H1 (cell line): ENCODE measurements around the gene ADH1C. TPM values are rescaled to one million over a fixed set of nuclear protein-coding genes. Genes with fewer than 3 reads are reported as not detected.

Experiments
- CTCF ChIA-PET: fragments of 300-600 bp; sonication (Branson Sonifier 250); formaldehyde crosslinking; loops from one replicate; lab custom pipeline; 2021; ENCODE audit not compliant: partially characterized antibody; lab: Charles Lee
- POLR2A ChIA-PET: fragments of 300-600 bp; sonication (Branson Sonifier 250); formaldehyde crosslinking; loops from one replicate; lab custom pipeline; 2021; ENCODE audit warnings: inconsistent platforms; ENCODE audit not compliant: partially characterized antibody; lab: Charles Lee
- DNase-seq, 2 experiments: peaks; one replicate each; pipeline versions ENCODE4 v3.0.0 to v3.0.0-alpha.2; 2010 to 2022; ENCODE audit warnings: low spot score in 2 of 2, low read depth in 1 of 2, mixed read lengths in 1 of 2
- FAIRE-seq: peaks from 2 replicates; lab custom pipeline; 2011; peaks lifted over from hg19 to GRCh38; lab: Jason Lieb, UNC
- H2AFZ ChIP-seq: 2 replicates; pipeline ENCODE4 v1.8.1; 2012; ENCODE audit warnings: low read length, inconsistent platforms
- H2AK5ac ChIP-seq: 2 replicates; pipeline ENCODE4 v1.6.1; 2013; ENCODE audit warnings: low read depth, low read length
- H2BK120ac ChIP-seq: replicated peaks from 2 replicates; pipeline ENCODE3; 2013; ENCODE audit warnings: low read depth, low read length, inconsistent platforms
- H2BK12ac ChIP-seq: 2 replicates; pipeline ENCODE4 v1.6.1; 2013; ENCODE audit warnings: low read depth, low read length
- H2BK15ac ChIP-seq: 2 replicates; pipeline ENCODE4 v1.6.1; 2013; ENCODE audit warnings: low read length
- H2BK20ac ChIP-seq: 2 replicates; pipeline ENCODE4 v1.6.1; 2013; ENCODE audit warnings: low read length
- H2BK5ac ChIP-seq: 2 replicates; pipeline ENCODE4 v1.6.1; 2013; ENCODE audit warnings: low read depth, low read length
- H3K14ac ChIP-seq: 2 replicates; pipeline ENCODE4 v1.6.1; 2013; ENCODE audit warnings: inconsistent platforms; ENCODE audit not compliant: insufficient read length
- H3K18ac ChIP-seq: 2 replicates; pipeline ENCODE4 v1.6.1; 2013; ENCODE audit warnings: low read length; ENCODE audit errors: extremely low read depth
- H3K23ac ChIP-seq: 2 replicates; pipeline ENCODE4 v1.6.1; 2013; ENCODE audit warnings: inconsistent platforms; ENCODE audit not compliant: insufficient read length
- H3K23me2 ChIP-seq: 2 replicates; pipeline ENCODE4 v1.6.1; 2013; ENCODE audit warnings: low read depth, low read length
- H3K27ac ChIP-seq: 2 replicates; pipeline ENCODE4 v1.6.1; 2011; ENCODE audit warnings: low read depth, low read length, inconsistent platforms
- H3K27me3 ChIP-seq, 4 experiments: replicated peaks in 1 of 4; 1 replicate in 1 of 4; 2 replicates in 3 of 4; pipeline versions ENCODE4 v1.6.1 to v1.8.1; 2011 to 2013; ENCODE audit warnings: low read length in 3 of 4, mild to moderate bottlenecking in 3 of 4, inconsistent platforms in 2 of 4, mixed read lengths in 2 of 4, moderate library complexity in 1 of 4; ENCODE audit not compliant: control insufficient read depth in 3 of 4, insufficient read depth in 3 of 4; ENCODE audit errors: extremely low read depth in 1 of 4
- H3K36me3 ChIP-seq, 4 experiments: 2 replicates each; pipeline versions ENCODE4 v1.6.1 to v1.8.1; 2011 to 2013; ENCODE audit warnings: mild to moderate bottlenecking in 4 of 4, low read length in 3 of 4, moderate library complexity in 2 of 4, control low read depth in 1 of 4, inconsistent platforms in 1 of 4; ENCODE audit not compliant: insufficient read depth in 4 of 4, control insufficient read depth in 2 of 4
- H3K4ac ChIP-seq: replicated peaks from 2 replicates; pipeline ENCODE3; 2013; ENCODE audit warnings: low read length, low read depth, mixed read lengths, inconsistent platforms; ENCODE audit not compliant: insufficient read length
- H3K4me1 ChIP-seq, 4 experiments: replicated peaks in 1 of 4; 1 replicate in 1 of 4; 2 replicates in 3 of 4; pipeline versions ENCODE4 v1.6.1 to v1.8.1; 2011 to 2013; ENCODE audit warnings: low read length in 3 of 4, inconsistent platforms in 2 of 4, mixed read lengths in 1 of 4; ENCODE audit not compliant: insufficient read depth in 4 of 4, control insufficient read depth in 3 of 4
- H3K4me2 ChIP-seq, 2 experiments: 2 replicates each; pipeline versions ENCODE4 v1.6.1 to v1.8.1; 2011 to 2013; ENCODE audit warnings: low read depth in 2 of 2, low read length in 2 of 2, control low read depth in 1 of 2, inconsistent platforms in 1 of 2, mild to moderate bottlenecking in 1 of 2; ENCODE audit not compliant: insufficient read depth in 1 of 2
- H3K4me3 ChIP-seq, 4 experiments: fragments of 200-600, 300-600 bp in 1 of 4; sonication (generic), shearing (Covaris generic), sonication (Bioruptor Twin) in 1 of 4; 2 replicates each; pipeline versions ENCODE4 v1.5.1 to v1.8.1; 2011 to 2016; ENCODE audit warnings: low read length in 4 of 4, low read depth in 3 of 4, control low read depth in 2 of 4, inconsistent platforms in 2 of 4, mild to moderate bottlenecking in 2 of 4, mixed read lengths in 1 of 4, moderate library complexity in 1 of 4; ENCODE audit not compliant: insufficient read depth in 2 of 4; ENCODE audit errors: extremely low read depth in 1 of 4
- H3K56ac ChIP-seq: replicated peaks from 2 replicates; pipeline ENCODE3; 2013; ENCODE audit warnings: low read depth, mild to moderate bottlenecking, mixed read lengths, low read length, inconsistent platforms; ENCODE audit not compliant: insufficient read length
- H3K79me1 ChIP-seq: 2 replicates; pipeline ENCODE4 v1.6.1; 2013; ENCODE audit warnings: low read depth, low read length, control low read depth
- H3K79me2 ChIP-seq, 2 experiments: 2 replicates each; pipeline versions ENCODE4 v1.6.1 to v1.8.1; 2012 to 2013; ENCODE audit warnings: low read length in 2 of 2, mild to moderate bottlenecking in 2 of 2, inconsistent platforms in 1 of 2; ENCODE audit not compliant: insufficient read depth in 2 of 2, control insufficient read depth in 1 of 2
- H3K9ac ChIP-seq, 4 experiments: replicated peaks in 1 of 4; 1 replicate in 1 of 4; 2 replicates in 3 of 4; pipeline versions ENCODE4 v1.6.1 to v1.8.1; 2011 to 2013; ENCODE audit warnings: low read depth in 3 of 4, low read length in 3 of 4, control low read depth in 2 of 4, mild to moderate bottlenecking in 2 of 4, moderate library complexity in 2 of 4, inconsistent platforms in 1 of 4; ENCODE audit errors: extremely low read depth in 1 of 4
- H3K9me3 ChIP-seq, 2 experiments: 2 replicates each; pipeline versions ENCODE4 v1.6.1 to v1.8.1; 2012 to 2013; ENCODE audit warnings: mild to moderate bottlenecking in 2 of 2, moderate library complexity in 2 of 2, control low read depth in 1 of 2, inconsistent platforms in 1 of 2, low read depth in 1 of 2, low read length in 1 of 2, mixed read lengths in 1 of 2; ENCODE audit not compliant: insufficient read depth in 2 of 2
- H4K20me1 ChIP-seq, 2 experiments: replicated peaks in 1 of 2; 2 replicates each; pipeline versions ENCODE3 to v1.8.1; 2011 to 2013; ENCODE audit warnings: inconsistent platforms in 2 of 2, low read length in 2 of 2, mild to moderate bottlenecking in 1 of 2; ENCODE audit not compliant: insufficient read depth in 2 of 2, control insufficient read depth in 1 of 2
- H4K5ac ChIP-seq: 2 replicates; pipeline ENCODE4 v1.6.1; 2013; ENCODE audit warnings: low read length, low read depth, mixed read lengths, inconsistent platforms; ENCODE audit not compliant: insufficient read length
- H4K8ac ChIP-seq: 2 replicates; pipeline ENCODE4 v1.8.0; 2013; ENCODE audit warnings: mild to moderate bottlenecking, moderate library complexity, low read length, inconsistent platforms; ENCODE audit not compliant: insufficient read depth; ENCODE audit errors: extremely low read depth
- H4K91ac ChIP-seq: replicated peaks from 2 replicates; pipeline ENCODE3; 2013; ENCODE audit warnings: low read length, mixed read lengths, inconsistent platforms; ENCODE audit not compliant: insufficient read length
- CBX8 ChIP-seq: fragments of 300-800, 300-1000 bp; sonication (generic); IDR thresholded peaks from 2 replicates; pipeline ENCODE4 v1.7.1; 2016; ENCODE audit warnings: low read depth, low read length, borderline replicate concordance
- CHD2 ChIP-seq: IDR thresholded peaks from 2 replicates; pipeline ENCODE4 v1.6.1; 2012; ENCODE audit warnings: low read length, improper control_type of control experiment
- EGR1 ChIP-seq: IDR thresholded peaks from 2 replicates; pipeline ENCODE4 v1.6.1; 2011; ENCODE audit warnings: low read depth, low read length, borderline replicate concordance
- GABPA ChIP-seq: IDR thresholded peaks from 2 replicates; pipeline ENCODE4 v1.6.1; 2011; ENCODE audit warnings: mild to moderate bottlenecking, low read length, moderate library complexity, borderline replicate concordance; ENCODE audit not compliant: insufficient read depth
- JUN ChIP-seq: IDR thresholded peaks from 2 replicates; pipeline ENCODE4 v1.6.1; 2011; ENCODE audit warnings: low read depth, mild to moderate bottlenecking, improper control_type of control experiment, low read length
- JUND ChIP-seq: IDR thresholded peaks from 2 replicates; pipeline ENCODE4 v1.6.1; 2011; ENCODE audit warnings: mild to moderate bottlenecking, improper control_type of control experiment, low read length
- TBP ChIP-seq: IDR thresholded peaks from 2 replicates; pipeline ENCODE4 v1.6.1; 2011; ENCODE audit warnings: low read depth, low read length, improper control_type of control experiment
- TEAD4 ChIP-seq: IDR thresholded peaks from 2 replicates; pipeline ENCODE4 v1.6.1; 2012; ENCODE audit warnings: low read depth, low read length, inconsistent platforms, mixed read lengths
- WGBS, 2 experiments: shearing (Covaris generic) in 1 of 2; methylation state at CpG; one replicate each; pipeline versions ENCODE4 v1.1.6 to v1.1.7; 2013 to 2015; ENCODE audit warnings: low lambda C conversion rate in 2 of 2, mixed read lengths in 2 of 2, inconsistent platforms in 1 of 2, low coverage in 1 of 2, missing lambda C conversion rate in 1 of 2; ENCODE audit not compliant: insufficient replicate concordance in 2 of 2, insufficient coverage in 1 of 2, insufficient read length in 1 of 2; ENCODE audit errors: extremely low coverage in 1 of 2, missing lambda C conversion rate in 1 of 2; 5-methylcytosine and 5-hydroxymethylcytosine counted together
- polyA plus RNA-seq, 7 experiments: library from polyadenylated mRNA; depleted of rRNA in 3 of 7; stranded (reverse) in 5 of 7; unstranded in 2 of 7; fragments of >200 nt in 5 of 7; fragments of 200-250 nt in 2 of 7; gene quantifications; 1 replicate in 5 of 7; 2 replicates in 1 of 7; 4 replicates in 1 of 7; pipeline versions ENCODE4 v1.2.1 to v1.2.3, GENCODE V29; 2011 to 2013; ENCODE audit warnings: missing spikeins in 2 of 7, mixed read lengths in 2 of 7
- total RNA-seq: library from RNA; stranded (reverse); fragmentation: NEBNext Ultra II Directional; extraction: Animal tissue kit (Norgen Biotek cat#: 25700); gene quantifications from 2 replicates; pipeline ENCODE4 v1.2.1, GENCODE V29; 2021

The ADH1C gene
- total and polyA plus RNA-seq, 2 of the 8 experiments (the other 6 are each of a cell fraction or from before 2014, with no cell fraction given) = not detected

DNA sequence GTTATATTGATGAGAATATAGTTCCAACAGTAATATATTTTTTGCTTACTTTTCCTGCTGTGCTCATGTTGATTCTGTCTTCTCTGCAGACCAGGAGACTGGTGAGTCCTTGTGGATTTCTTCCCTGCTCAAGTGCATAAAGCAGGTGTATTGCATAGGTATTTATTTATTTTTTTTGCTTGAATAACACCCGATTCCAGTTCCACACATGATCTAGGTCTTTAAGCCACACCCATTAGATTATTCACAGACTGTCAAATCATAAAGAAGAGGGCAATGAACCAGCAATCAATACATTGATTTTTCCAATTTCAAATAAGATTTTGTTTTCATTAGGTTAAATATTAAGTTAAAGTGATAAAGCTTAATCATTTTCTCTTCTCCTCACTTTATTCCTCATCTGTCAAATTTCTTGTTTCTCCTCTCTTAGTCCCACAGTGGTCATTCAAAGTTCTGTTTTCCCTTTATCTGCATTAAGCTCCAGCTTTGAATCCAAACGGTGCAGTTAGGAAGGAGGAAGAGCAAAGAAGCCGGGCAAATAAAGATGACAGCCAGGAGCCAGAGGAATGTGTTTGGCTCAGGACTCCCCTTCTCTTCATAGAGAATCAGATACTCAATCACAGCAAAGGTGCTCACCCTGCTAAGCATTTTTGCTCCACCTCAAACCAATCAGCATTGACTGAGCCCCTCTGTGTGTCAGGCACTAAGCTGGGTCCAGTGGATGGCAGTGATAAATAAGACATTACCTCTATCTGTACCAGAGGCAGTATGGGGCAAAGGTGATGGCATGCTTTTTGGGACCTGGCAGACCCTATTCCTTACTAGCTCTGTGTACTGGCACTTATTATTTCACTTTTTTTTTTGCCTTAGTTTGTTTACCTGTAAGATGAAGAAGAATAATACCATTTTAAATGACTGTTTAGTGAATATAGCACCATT, 61.4 kb downstream of the ADH1C start, which contains the start of gene ADH1A:
ADH1A (minus strand) TSS at position 138 of the 939 bp plus-strand sequence; CDS start at position 67, 71 bp downstream.
- H3K14ac ChIP-seq = no peak within 1 kb of the TSS
- H2AFZ ChIP-seq = no peak within 1 kb of the TSS
- no peak within 1 kb of the TSS for H2BK15ac ChIP-seq
- no peak within 1 kb of the TSS for H3K56ac ChIP-seq
- H4K5ac ChIP-seq = no peak within 1 kb of the TSS
- H3K23me2 ChIP-seq = no peaks in the 10 kb centered on the region
- DNase-seq (no peak), FAIRE-seq (no peak)
- H3K18ac ChIP-seq = no peak within 1 kb of the TSS
- no peak within 1 kb of the TSS for H2AK5ac ChIP-seq
- no peak within 1 kb of the TSS for H2BK120ac ChIP-seq
- TF ChIP-seq TEAD4 (no peak), TBP (no peak), GABPA (no peak), EGR1 (no peak), JUN (no peak), JUND (no peak), CHD2 (no peak), CBX8 (no peak)
- H3K79me2 ChIP-seq = no peaks in the 10 kb centered on the region
- H3K4me2 ChIP-seq = no peak within 1 kb of the TSS
- whole genome bisulfite sequencing, 2 experiments = 53% methylated on average over 2 of the region's 3 CpGs; no CpG with 5 or more reads in 1 of the 2 experiments
- H3K4ac ChIP-seq = no peak within 1 kb of the TSS
- no peak within 1 kb of the TSS for H3K4me3 ChIP-seq
- CTCF ChIA-PET = interaction anchor here (0.7 to 1.0 kb wide), 2 partner anchors 11 to 67 kb away, joined by 3 read pairs; no protein-coding TSS in a partner anchor
- POLR2A ChIA-PET = interaction anchor here (1.8 kb wide), 1 partner anchor 10 kb away, joined by 4 read pairs; no protein-coding TSS in a partner anchor
- H3K23ac ChIP-seq = no peak within 1 kb of the TSS
- H3K36me3 ChIP-seq = no peaks in the 10 kb centered on the region
- H4K20me1 ChIP-seq = no peaks in the 10 kb centered on the region
- no peak within 1 kb of the TSS for H3K27ac ChIP-seq
- no peaks in the 10 kb centered on the region for H3K4me1 ChIP-seq
- no peak within 1 kb of the TSS for H4K8ac ChIP-seq
- no peaks in the 10 kb centered on the region for H3K27me3 ChIP-seq
- H3K79me1 ChIP-seq = no peaks in the 10 kb centered on the region
- no peak within 1 kb of the TSS for H2BK20ac ChIP-seq
- no peak within 1 kb of the TSS for H4K91ac ChIP-seq
- no peaks in the 10 kb centered on the region for H3K9me3 ChIP-seq
- H2BK12ac ChIP-seq = no peak within 1 kb of the TSS
- H3K9ac ChIP-seq = peak within 1 kb of the TSS in 1 of 4 experiments; percentile 34; a peak in 1 of 7 replicates
- no peak within 1 kb of the TSS for H2BK5ac ChIP-seq
